HG02870 (cell line): Measurements from ENCODE around the gene IFTAP.
"Not testable (repeated sequence)": the region's sequence is repeated elsewhere in the genome, so short reads cannot be mapped to it uniquely, and the experiment has no call there.

ENCODE experiments used
- ATAC-seq: cut with Tn5 transposase; IDR thresholded peaks from one replicate; pipeline ENCODE4 v1.9.1; 2021; ENCODE audit warnings: mild to moderate bottlenecking, moderate library complexity; ENCODE audit not compliant: unreplicated experiment

IFTAP gene

GRCh38 chr11:36594316-36594989 lies at the start of gene IFTAP:
Gene IFTAP, plus strand, starts transcription at chr11:36594502. Its CDS starts 15,602 bp downstream, at chr11:36610104.
- peak; percentile 78 for ATAC-seq

GRCh38 chr11:36550385-36551115 lies 43.8 kb upstream of the IFTAP start:
- ATAC-seq, result no peak

- ATAC-seq, result not testable (repeated sequence)
Observed at GRCh38 chr11:36557390-36557789, 36.9 kb upstream of the IFTAP start.

GRCh38 chr11:36557991-36558390 lies 36.3 kb upstream of the IFTAP start:
- ATAC-seq, result no peak

GRCh38 chr11:36558571-36559413 lies 35.5 kb upstream of the IFTAP start:
- ATAC-seq, result peak; percentile 93

- ATAC-seq, result peak; percentile 66
Observed at GRCh38 chr11:36564376-36565030, 29.8 kb upstream of the IFTAP start.

- ATAC-seq, result no peak
Observed at GRCh38 chr11:36565031-36565610, 29.2 kb upstream of the IFTAP start.

- no peak for ATAC-seq
Observed at GRCh38 chr11:36566407-36567053, 27.8 kb upstream of the IFTAP start.

GRCh38 chr11:36567694-36568093 lies 26.6 kb upstream of the IFTAP start, which contains the start of gene RAG1:
Gene RAG1, plus strand, starts transcription at chr11:36568007. Its CDS starts 5,298 bp downstream, at chr11:36573305.
- ATAC-seq, result no peak

GRCh38 chr11:36569095-36569494 lies 25.2 kb upstream of the IFTAP start:
- no peak for ATAC-seq

GRCh38 chr11:36574486-36574885 lies 19.8 kb upstream of the IFTAP start:
- ATAC-seq, result no peak

GRCh38 chr11:36577373-36577772 lies 16.9 kb upstream of the IFTAP start:
- ATAC-seq, result no peak

- ATAC-seq, result no peak
Observed at GRCh38 chr11:36577859-36578258, 16.4 kb upstream of the IFTAP start.

- no peak for ATAC-seq
Observed at GRCh38 chr11:36578458-36578857, 15.8 kb upstream of the IFTAP start.

- no peak for ATAC-seq
Observed at GRCh38 chr11:36581536-36581935, 12.8 kb upstream of the IFTAP start.

GRCh38 chr11:36583667-36584066 lies 10.6 kb upstream of the IFTAP start:
- no peak for ATAC-seq

GRCh38 chr11:36586543-36586942 lies 7.8 kb upstream of the IFTAP start:
- ATAC-seq, result peak; percentile 65

- no peak for ATAC-seq
Observed at GRCh38 chr11:36588099-36588498, 6.2 kb upstream of the IFTAP start.

- ATAC-seq, result no peak
Observed at GRCh38 chr11:36590513-36590912, 3.8 kb upstream of the IFTAP start.

- no peak for ATAC-seq
Observed at GRCh38 chr11:36591433-36591832, 2.9 kb upstream of the IFTAP start.
